GM19467 (cell line): Measurements from ENCODE around the gene F11.
"Not testable (repeated sequence)": the region's sequence is repeated elsewhere in the genome, so short reads cannot be mapped to it uniquely, and the experiment has no call there.

Experiments
- ATAC-seq: cut with Tn5 transposase; IDR thresholded peaks from one replicate; pipeline ENCODE4 v1.9.1; 2021; ENCODE audit warnings: mild to moderate bottlenecking, moderate library complexity; ENCODE audit not compliant: unreplicated experiment

F11 gene

DNA sequence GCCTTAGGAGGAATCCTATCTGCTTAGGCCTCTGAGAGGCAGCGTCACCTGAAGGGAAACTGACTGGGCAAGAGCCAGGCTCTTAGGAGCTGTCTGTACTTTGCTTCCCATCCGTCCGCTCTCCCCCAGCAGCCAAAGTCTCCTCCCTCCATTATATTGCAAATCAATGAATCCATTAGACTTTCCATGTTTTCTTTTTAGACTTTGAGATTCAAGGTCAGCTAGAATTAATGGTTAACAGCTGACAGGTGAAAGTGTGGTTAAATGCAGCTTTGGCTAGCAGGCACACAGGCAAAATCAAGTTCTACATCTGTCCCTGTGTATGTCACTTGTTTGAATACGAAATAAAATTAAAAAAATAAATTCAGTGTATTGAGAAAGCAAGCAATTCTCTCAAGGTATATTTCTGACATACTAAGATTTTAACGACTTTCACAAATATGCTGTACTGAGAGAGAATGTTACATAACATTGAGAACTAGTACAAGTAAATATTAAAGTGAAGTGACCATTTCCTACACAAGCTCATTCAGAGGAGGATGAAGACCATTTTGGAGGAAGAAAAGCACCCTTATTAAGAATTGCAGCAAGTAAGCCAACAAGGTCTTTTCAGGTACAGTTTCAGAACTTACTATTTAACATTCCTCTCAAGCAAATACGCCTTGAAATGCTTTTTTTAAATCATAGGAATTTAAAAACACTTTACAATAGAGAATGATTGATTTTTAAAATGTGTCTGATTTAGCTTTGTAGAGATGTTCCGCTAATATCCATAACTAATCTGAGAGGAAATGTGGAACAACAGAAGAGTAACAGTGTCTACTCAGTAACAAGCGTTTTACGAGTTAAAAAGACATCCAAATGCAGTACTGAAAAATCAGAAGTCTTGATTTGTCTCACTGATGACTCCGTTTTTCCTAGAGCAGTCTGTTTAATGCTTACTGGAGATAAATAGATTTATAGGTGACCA, at the start of gene F11:
TSS of gene F11 (plus strand) at position 507 of the 970 bp plus-strand sequence. CDS start 948 bp downstream, outside the sequence.
- no peak for ATAC-seq

DNA sequence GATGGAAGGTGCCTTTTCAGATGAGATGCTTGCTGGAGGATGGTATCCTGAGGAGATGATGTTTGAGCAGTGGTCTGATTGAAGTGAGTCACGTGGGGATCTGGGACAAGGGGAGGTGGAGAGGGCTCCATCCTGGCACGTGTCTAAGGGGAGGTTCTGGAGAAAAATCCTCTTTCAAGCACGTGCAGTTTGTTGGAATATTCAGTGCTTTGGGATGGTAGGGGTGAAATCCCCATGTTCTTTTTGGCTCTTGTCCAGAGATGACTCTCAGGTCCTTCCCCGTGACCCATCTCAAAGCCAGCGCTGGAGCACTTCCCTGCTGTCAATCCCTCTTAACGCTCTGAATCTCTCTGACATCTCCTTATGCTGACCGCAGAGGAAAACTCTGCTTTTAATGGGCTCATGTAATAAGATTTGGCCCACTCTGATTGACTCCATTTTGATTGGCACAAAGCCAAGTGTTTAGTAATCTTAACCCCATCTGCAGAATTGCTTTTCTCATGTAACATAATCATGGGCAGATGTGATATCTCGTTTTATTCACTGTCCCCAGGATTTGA, 49.4 kb upstream of the F11 start:
- ATAC-seq: no peak

DNA sequence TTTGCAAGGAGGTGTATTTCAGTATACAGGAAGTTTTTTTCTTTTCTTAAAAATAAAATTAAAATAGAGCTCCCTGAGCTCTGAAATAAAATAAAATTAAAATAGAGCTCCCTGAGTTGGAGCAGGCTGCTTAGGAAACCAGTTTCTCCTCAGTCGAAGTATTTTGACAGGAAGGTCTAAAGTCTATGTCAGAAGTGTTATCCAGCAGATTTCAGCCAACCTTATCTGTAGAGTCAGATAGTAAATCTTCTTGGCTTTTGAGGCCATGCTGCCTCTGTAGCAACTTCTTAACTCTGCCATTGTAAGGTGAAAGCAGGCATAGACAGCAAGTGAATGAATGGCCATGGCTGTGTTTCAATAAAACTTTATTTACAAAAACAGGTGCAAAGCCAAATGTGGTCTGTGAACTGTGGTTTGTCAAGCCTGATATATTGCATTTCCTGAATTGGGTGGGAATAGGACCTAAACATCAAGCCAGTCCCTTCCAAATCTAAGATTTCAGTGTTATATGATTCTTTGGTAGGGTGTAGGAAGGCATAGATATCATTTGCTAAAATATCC, 48.2 kb upstream of the F11 start:
- no peak for ATAC-seq

DNA sequence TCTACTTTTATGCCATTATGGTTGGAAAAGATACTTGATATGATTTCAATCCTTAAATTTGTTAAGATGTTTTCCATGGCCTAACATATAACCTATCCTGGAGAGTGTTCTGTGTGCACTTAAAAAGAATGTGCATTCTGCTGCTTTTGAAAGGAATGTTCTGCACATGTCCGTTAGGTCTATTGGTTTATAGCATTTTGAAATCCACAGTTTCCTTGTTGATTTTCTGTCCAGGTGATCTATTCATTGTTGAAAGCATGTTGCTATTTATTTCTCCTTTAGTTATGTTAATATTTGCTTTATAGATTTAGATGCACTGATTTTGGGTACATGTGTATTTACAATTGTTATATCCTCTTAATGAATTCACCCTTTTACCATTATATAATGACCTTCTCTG, 44.4 kb upstream of the F11 start:
- ATAC-seq: no peak

DNA sequence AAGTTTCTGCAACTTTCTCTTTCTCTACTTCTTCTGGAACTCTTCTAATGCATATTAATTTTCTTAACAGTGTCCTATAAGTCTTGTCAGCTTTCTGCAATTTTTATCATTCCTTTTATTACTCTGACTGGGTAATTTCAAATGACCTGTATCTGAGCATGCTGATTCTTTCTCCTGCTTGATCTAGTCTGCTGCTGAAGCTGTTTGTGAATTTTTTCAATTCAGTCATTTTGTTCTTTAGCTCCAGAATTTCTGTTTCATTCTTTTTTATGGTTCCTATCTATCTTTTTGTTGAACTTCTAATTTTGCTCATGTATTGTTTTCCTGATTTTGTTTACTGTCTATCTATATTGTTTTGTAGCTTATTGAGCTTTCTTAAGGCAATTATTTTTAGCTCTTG, 40.1 kb upstream of the F11 start:
- no peak for ATAC-seq

DNA sequence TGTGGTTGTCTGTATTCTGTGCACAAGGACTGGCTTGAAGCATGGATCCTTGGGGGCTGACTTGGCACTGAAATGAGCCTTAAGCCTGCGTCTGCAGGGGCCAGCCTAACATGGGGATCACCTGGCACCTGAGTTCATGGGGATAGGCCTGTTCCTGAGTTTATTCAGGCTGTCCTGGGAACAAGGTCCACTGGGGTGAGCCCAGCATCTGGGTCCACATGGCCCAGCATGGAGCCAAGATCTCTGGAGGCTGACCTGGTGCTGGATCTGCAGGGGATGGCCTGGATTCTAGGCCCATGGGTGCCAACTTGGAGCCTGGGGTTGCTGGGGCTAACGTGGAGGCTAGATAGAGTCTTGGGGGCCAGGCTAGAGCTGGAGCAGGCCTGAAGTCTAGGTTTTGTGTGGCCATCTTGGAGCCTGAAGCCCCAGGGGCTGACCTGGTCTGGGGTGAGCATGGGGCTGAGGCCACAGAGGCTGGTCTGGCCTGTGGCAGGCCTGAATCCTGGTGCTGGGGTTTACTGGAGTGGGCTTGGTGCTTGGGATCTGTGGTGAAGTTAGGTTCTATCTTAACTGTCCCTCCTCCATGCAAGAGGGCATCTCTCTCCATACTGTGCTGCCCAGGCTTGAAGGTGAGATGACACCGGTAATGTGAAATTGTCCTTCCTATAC, 39.3 kb upstream of the F11 start:
- ATAC-seq: no peak

DNA sequence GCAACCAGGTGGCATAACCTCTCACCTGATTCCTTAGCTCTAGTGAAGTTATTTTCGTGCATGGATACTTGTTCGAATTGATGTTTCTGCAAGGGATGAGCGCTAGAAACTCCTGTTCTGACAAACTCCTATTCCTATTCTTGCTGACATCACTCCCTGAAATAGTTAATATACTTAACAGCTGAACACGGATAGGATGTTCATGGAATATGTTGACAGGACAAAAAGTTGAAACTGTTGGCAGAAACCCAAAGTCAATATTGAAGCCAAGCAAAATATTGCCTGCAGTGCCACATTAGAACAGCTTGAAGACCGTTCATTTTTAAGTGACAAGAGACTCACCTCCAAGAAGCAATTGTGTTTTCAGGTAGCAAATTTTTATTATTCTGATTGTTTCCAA, 38.8 kb upstream of the F11 start, which contains the start of gene KLKB1:
TSS of gene KLKB1 (plus strand) at position 287 of the 400 bp plus-strand sequence. CDS start 689 bp downstream, outside the sequence.
- no peak for ATAC-seq

DNA sequence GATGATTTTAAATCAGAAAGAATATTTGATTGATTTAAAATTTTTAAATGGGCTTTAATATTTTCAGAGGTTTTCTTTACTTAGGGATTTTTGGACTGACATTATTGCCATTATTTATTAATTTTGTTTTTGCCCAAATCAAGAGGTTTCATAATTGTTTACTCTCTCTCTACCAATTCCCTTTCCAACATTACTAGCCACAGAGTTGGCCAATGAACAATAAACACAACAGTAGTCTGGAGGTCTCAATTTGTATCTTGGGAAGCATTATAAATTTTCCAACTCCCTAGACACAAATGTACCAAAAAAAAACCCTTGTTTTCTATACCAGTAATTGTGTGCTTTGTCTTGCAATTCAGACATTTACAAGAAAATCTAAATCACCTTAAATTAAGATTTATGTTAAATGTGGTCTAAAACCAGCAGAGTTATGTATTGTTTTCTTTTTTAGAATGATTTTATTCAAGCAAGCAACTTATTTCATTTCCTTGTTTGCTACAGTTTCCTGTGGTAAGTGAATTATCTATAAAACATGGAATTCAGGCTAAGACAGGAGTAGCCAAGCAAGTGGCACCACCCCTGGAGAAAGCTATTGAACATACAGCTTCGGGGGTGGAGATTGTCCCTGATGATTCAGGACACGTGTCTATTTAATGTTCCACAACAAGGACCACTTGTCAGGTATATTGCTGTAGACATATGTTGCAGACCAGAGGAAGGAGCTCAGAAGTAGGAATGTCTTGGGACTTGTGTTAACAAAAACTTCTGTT, 38.1 kb upstream of the F11 start:
- no peak for ATAC-seq

DNA sequence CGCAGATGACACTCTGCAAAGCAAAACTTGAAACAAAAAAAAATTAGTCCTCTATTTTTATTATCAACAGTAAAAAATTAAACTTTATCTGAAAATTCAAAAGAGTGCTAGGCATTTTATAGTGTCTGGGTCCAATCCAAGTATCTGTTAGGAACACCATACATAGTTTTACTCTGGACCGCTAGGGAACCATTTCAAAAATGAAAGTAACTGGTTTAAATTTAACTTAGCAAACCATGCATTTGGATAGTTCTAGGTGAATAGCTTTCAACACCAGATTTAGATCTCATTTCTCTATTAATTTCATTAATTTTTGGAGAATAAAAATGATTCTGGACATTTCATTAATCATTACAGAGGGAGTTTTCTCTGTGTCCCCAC, 37.5 kb upstream of the F11 start:
- ATAC-seq: no peak

DNA sequence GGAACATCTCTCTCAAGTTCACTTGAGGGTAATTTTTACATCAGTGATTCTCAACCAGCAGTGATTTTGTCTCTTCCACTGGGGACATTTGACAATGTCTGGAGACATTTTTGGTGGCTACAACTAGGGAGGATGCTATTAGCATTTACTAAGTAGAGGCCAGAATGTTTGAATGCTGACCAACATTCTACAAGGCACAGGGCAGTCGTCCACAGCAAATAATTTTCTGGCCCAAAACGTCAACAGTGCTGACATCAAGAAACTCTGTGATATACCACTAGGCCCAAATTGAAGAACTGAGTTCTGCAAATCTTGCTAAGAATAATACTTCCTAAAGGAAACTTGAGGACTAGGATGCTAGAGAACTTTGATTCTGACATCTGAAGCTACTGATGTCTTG, 31.6 kb upstream of the F11 start:
- ATAC-seq: no peak

DNA sequence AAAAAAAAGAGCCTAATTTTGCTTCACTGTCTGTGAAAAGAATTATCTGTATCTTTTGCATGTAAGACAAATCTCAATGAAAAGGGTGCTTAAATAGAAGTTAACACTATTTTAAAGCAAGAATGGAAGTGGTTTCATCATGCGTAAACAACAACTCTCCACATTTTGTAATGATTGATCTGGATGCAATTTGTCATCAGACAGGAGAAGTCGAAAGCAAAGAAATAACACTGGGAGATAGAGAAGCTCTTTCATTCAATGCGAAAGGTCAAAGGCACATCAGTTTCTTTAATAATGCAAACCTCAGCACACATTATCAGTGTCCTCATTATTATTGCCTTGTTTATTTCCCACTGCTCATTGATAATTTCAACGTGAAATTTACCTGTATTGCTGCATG, 29.9 kb upstream of the F11 start:
- no peak for ATAC-seq

DNA sequence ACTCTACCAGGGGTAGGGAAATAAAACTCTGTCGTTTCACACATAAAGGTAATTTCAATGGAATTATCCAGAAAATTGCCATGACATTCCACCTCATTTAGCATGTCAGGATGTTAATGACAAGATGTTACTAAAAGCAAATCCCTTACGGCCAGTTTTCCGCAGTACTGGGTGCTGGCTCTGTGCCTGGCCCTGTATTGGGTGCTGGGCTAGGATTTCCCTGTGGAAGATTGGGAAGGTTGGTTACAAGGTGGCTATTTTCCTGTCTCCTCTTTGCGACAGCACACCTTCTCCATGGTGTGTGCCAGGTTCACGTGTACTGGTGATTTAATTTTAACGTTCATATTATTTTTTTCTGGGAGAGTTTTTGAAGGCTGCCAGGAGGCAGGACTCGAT, 25.5 kb upstream of the F11 start:
- no peak for ATAC-seq

DNA sequence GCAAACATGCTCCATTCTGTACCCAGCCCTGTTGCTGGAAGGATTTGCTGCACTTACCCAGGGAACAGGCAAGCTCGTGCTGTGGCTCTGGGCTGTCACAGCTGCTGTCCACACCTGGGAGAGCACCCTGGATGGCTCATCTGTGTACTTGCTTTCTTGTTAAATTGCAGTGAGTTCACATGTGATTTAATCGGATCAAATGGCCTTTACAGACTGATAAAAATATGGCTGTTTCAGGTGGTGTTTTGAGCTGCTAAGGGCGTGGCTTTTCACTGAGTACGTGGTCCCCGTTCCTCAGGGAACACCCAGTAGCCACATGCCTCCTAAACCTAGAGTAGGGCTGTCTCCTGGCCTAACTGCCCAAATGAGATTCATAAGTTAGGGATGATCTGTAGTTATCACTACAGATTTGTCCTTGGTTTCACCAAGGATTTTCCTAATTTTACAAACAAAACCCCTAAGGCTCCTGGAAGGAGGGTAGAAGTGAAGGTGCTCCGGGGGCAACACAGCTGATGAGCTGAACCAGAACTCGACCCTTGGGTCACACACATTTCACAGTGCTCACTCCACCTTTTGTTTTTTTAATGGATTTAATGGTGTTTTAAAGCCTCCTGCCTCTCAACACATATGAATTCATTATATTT, 25.0 kb upstream of the F11 start:
- ATAC-seq: no peak

DNA sequence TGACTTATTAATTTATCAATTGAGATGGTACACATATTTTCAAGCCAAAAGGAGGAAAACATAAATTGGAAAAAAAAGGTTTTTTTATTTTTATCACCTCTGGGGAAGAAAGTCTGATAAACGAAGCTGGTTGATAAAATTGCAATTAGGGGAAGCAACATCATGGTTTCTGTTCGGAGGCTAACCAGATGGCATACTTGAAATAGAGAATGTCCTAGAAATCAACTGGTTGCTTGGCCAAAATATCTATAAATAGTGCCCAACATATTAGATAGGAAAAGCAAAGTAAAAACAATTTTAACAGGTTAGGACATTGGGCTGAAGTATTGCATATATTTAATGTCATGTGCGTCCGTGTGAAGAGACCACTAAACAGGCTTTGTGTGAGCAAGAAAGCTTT, 24.4 kb upstream of the F11 start:
- ATAC-seq: no peak

DNA sequence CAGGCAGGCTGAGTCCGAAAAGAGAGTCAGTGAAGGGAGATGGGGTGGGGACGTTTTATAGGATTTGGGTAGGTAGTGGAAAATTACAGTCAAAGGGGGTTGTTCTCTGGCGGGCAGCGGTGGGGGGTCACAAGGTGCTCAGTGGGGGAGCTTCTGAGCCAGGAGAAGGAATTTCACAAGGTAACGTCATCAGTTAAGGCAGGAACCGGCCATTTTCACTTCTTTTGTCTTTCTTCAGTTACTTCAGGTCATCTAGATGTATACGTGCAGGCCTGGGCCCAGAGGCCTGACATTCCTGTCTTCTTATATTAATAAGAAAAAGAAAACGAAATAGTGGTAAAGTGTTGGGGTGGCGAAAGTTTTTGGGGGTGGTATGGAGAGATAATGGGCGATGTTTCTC, 24.0 kb upstream of the F11 start:
- ATAC-seq: not testable (repeated sequence)

DNA sequence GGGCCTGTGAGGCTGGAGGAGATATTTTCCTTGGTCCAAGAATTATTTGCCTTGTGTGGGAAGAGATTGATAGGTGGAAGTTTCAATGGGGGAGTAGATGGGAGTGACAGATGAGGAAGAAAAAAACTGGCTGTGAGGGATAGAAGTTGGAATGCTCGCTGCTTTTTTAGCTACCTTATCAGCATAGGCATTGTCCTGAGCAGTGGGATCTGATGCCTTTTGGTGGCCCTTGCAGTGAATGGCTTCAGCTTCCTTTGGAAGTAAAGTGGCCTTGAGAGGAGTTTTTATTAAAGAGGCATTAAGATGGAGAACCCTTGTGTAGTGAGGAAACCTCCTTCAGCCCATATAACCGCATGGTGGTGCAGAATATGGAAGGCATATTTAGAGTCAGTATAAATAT, 22.7 kb upstream of the F11 start:
- no peak for ATAC-seq

DNA sequence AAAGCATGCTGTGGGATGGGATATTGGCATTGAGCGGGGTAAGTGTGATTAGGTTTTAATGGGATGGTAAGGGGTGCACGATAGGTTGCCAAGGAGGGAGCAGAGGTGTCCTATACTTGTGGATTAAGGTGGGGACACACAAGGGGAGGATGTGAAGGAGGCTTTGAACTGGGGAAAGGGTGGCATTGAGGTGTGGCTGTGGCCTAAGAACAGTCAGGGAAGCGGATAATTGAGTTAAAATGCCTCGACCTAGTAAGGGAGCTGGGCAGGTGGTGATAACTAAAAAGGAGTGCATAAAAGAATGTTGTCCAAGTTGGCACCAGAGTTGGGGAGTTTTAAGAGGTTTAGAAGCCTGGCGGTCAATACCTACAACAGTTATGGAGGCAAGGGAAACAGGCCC, 21.2 kb upstream of the F11 start:
- ATAC-seq: no peak

DNA sequence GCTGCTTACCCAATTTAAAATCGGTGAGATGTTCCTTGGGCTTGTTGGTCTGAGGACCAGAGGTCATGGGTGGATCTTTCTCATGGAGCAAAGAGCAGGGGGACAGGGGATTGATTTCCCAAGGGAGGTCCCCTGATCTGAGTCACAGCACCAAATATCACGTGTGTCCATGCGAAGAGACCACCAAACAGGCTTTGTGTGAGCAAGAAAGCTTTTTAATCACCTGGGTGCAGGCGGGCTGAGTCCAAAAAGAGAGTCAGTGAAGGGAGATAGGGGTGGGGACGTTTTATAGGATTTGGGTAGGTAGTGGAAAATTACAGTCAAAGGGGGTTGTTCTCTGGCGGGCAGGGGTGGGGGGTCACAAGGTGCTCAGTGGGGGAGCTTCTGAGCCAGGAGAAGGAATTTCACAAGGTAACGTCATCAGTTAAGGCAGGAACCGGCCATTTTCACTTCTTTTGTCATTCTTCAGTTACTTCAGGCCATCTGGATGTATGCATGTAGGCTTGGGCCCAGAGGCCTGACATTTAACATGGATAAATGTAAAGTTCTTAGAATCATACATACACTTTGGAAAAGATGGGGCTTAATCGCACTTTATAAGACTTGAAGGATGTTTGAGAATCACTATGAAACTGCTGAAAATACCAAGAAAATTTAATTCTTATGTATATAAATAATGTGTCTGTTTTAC, 18.8 kb upstream of the F11 start:
- not testable (repeated sequence) for ATAC-seq

DNA sequence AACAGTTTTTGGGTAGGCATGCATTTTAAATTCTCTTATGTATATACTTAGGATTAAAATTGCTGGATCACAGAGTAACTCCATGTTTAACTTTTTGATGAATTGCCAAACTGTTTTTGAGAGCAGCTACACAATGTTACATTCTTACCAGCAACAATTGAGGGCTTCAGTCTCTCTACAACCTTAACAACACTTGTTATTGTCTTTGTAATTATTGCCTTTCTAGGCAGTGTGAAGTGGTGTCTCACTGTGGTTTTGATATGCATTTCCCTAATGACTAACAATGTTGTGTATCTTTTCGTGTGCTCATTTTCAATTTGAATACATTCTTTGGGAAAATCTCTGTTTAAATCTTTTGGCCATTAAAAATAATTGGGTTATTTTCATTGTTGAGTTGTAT, 17.3 kb upstream of the F11 start:
- ATAC-seq: no peak
